GM12878 (cell line): ENCODE data around the gene KDSR. TPM values are rescaled to one million over a fixed set of nuclear protein-coding genes. Genes with fewer than 3 reads are reported as not detected.
"Not testable (repeated sequence)": the region's sequence is repeated elsewhere in the genome, so short reads cannot be mapped to it uniquely, and the experiment has no call there.

Source experiments
- ATAC-seq: fragments of 200-7000 bp; cut with Tn5 transposase; 3 replicates; pipeline ENCODE4 v1.9.1; 2020; ENCODE audit warnings: mild to moderate bottlenecking, moderate library complexity
- BruUV-seq: library from RNA; stranded (reverse); fragments of 400-500 nt; replicated peaks from 2 replicates; lab custom pipeline; 2021; lab: Mats Ljungman, UMichigan
- CTCF ChIA-PET: fragments of 300-600 bp; sonication (Branson Sonifier 250); formaldehyde crosslinking; extraction: SDS; loops from one replicate; lab custom pipeline; 2021; ENCODE audit warnings: inconsistent platforms; lab: Yijun Ruan, JAX
- POLR2A ChIA-PET: fragments of 350-600 bp; formaldehyde crosslinking; extraction: SDS; loops from one replicate; lab custom pipeline; 2021; ENCODE audit warnings: inconsistent platforms; lab: Charles Lee
- RAD21 ChIA-PET: fragments of 300-600 bp; sonication (Branson Sonifier 250); formaldehyde crosslinking; loops from one replicate; lab custom pipeline; 2023; ENCODE audit warnings: antibody characterized with exemption; ENCODE audit not compliant: unreplicated experiment; lab: Charles Lee
- SMC1A ChIA-PET: fragments of 300-600 bp; sonication (Branson Sonifier 250); formaldehyde crosslinking; loops from one replicate; lab custom pipeline; 2023; ENCODE audit not compliant: unreplicated experiment, uncharacterized antibody; lab: Charles Lee
- DNase-seq: peaks from one replicate; pipeline ENCODE4 v3.0.0-alpha.2; 2011; ENCODE audit warnings: low read depth, low spot score
- FAIRE-seq: peaks from 3 replicates; lab custom pipeline; 2011; peaks lifted over from hg19 to GRCh38; lab: Jason Lieb, UNC
- H2AFZ ChIP-seq: 2 replicates; pipeline ENCODE4 v1.6.0; 2011; ENCODE audit warnings: low read depth, low read length, control low read depth; ENCODE audit not compliant: control insufficient read depth
- H3K27ac ChIP-seq: 2 replicates; pipeline ENCODE4 v1.5.1; 2011; ENCODE audit warnings: control low read depth; ENCODE audit not compliant: control insufficient read depth, insufficient read depth
- H3K27me3 ChIP-seq, 2 experiments: replicated peaks in 1 of 2; 2 replicates each; pipeline versions ENCODE4 v1.6.0 to v1.6.1; 2011; ENCODE audit warnings: low read length in 1 of 2; ENCODE audit not compliant: control insufficient read depth in 2 of 2, insufficient read depth in 2 of 2
- H3K36me3 ChIP-seq, 2 experiments: 2 replicates each; pipeline ENCODE4 v1.5.1; 2011; ENCODE audit warnings: low read length in 1 of 2; ENCODE audit not compliant: control insufficient read depth in 2 of 2, insufficient read depth in 2 of 2
- H3K4me1 ChIP-seq: 2 replicates; pipeline ENCODE4 v1.6.1; 2011; ENCODE audit warnings: mild to moderate bottlenecking, low read length, moderate library complexity, mixed read lengths; ENCODE audit not compliant: control insufficient read depth, insufficient read depth
- H3K4me2 ChIP-seq: 2 replicates; pipeline ENCODE4 v1.6.0; 2011; ENCODE audit warnings: control low read depth; ENCODE audit not compliant: control insufficient read depth, insufficient read depth
- H3K4me3 ChIP-seq: fragments of 200-600 bp; sonication (generic); 2 replicates; pipeline ENCODE4 v1.5.1; 2016
- H3K79me2 ChIP-seq: 2 replicates; pipeline ENCODE4 v1.6.0; 2011; ENCODE audit warnings: low read length; ENCODE audit not compliant: control insufficient read depth, insufficient read depth
- H3K9ac ChIP-seq: 2 replicates; pipeline ENCODE4 v1.8.0; 2011; ENCODE audit warnings: low read length, control low read depth, mixed read lengths; ENCODE audit not compliant: control insufficient read depth, insufficient read depth
- H3K9me3 ChIP-seq: replicated peaks from 3 replicates; pipeline ENCODE4 v1.5.1; 2011; ENCODE audit warnings: mild to moderate bottlenecking, low read length; ENCODE audit not compliant: control insufficient read depth, insufficient read depth
- H4K20me1 ChIP-seq: 2 replicates; pipeline ENCODE4 v1.6.0; 2011; ENCODE audit not compliant: control insufficient read depth, insufficient read depth
- SPI1 ChIP-seq: IDR thresholded peaks from 2 replicates; pipeline ENCODE4 v1.6.1; 2011; ENCODE audit warnings: low read depth, mild to moderate bottlenecking, low read length, moderate library complexity, borderline replicate concordance; ENCODE audit not compliant: insufficient read depth
- WGBS: methylation state at CpG from one replicate; pipeline ENCODE4 v1.1.6; 2016; ENCODE audit warnings: low lambda C conversion rate; ENCODE audit not compliant: insufficient replicate concordance, insufficient coverage; ENCODE audit errors: missing lambda C conversion rate; 5-methylcytosine and 5-hydroxymethylcytosine counted together
- in situ Hi-C: fragments of 300-500 bp; cut with MboI; formaldehyde crosslinking; loops from 9 replicates; pipeline ENCODE4 v1.14.3; 2018; ENCODE audit warnings: mixed read lengths
- intact Hi-C: fragments of 100-400 bp; cut with micrococcal nuclease; formaldehyde crosslinking; loops from one replicate; pipeline ENCODE4 v1.14.2; 2022; ENCODE audit not compliant: unreplicated experiment
- polyA plus RNA-seq, 11 experiments: library from polyadenylated mRNA; depleted of rRNA in 4 of 11; unstranded in 6 of 11; stranded (reverse) in 5 of 11; fragments of >200 nt; fragmentation: Nextera tagmentation in 4 of 11; fragmentation: Illumina TruSeq in 1 of 11; extraction: Ambion mirVana in 4 of 11; extraction: Trizol in 1 of 11; gene quantifications; 1 replicate in 1 of 11; 2 replicates in 10 of 11; pipeline versions ENCODE4 v1.2.1 to v1.2.3, GENCODE V29; 2011 to 2016; ENCODE audit warnings: inconsistent platforms in 2 of 11, missing spikeins in 2 of 11, low read depth in 1 of 11
- total RNA-seq, 4 experiments: library from RNA; depleted of rRNA in 3 of 4; stranded (reverse); fragments of >200 nt in 3 of 4; fragmentation: Illumina TruSeq in 1 of 4; extraction: Trizol in 1 of 4; gene quantifications; 2 replicates each; pipeline versions ENCODE4 v1.2.1 to v1.2.3, GENCODE V29; 2013 to 2021
- TF ChIP-seq, protein P1 (sequence below): IDR thresholded peaks from 2 replicates; pipeline ENCODE4 v1.6.1; 2012; ENCODE audit warnings: mild to moderate bottlenecking, low read depth, low read length

The KDSR gene
- total and polyA plus RNA-seq, 10 of the 15 experiments (the other 5 are each of a cell fraction or from before 2014, with no cell fraction given): 5.2 to 25.9 (median 14.3) TPM

- no TSS peak for BruUV-seq
- no peak for DNase-seq
- WGBS: 21% methylated on average over 2 of the region's 2 CpGs
- ChIA-PET CTCF (interaction anchor here (0.8 to 1.4 kb wide), 4 partner anchors 47 to 214 kb away, joined by 3 to 8 read pairs (median 4); no protein-coding TSS in a partner anchor), SMC1A (interaction anchor here (0.6 to 1.8 kb wide), 5 partner anchors 12 to 251 kb away, joined by 3 to 5 read pairs (median 3); no protein-coding TSS in a partner anchor), RAD21 (interaction anchor here (0.6 kb wide), 1 partner anchor 75 kb away, joined by 4 read pairs; no protein-coding TSS in a partner anchor), POLR2A (interaction anchor here (1.0 to 2.3 kb wide), 2 partner anchors 14 to 16 kb away, joined by 3 to 6 read pairs; no protein-coding TSS in a partner anchor)
- in situ Hi-C loops: no loop called here
- Histone ChIP-seq H3K9ac (no peak overlapping the region), H2AFZ (no peak overlapping the region), H3K4me2 (no peak overlapping the region), H3K9me3 (no peaks in the 10 kb centered on the region; the same call in 1 of the 3 replicates), H3K27me3 (no peaks in the 10 kb centered on the region), H3K36me3 (peaks cover 1 to 2% of the 10 kb centered on the region in 2 experiments; a peak in 2 of 4 replicates), H3K4me1 (no peaks in the 10 kb centered on the region), H3K4me3 (no peak overlapping the region), H3K27ac (no peak overlapping the region), H4K20me1 (no peaks in the 10 kb centered on the region), H3K79me2 (peaks cover 17% of the 10 kb centered on the region)
- no peak for FAIRE-seq
- peak; percentile 42; the same call in 1 of the 2 replicates for TF ChIP-seq SPI1
- TF ChIP-seq, protein P1, sequence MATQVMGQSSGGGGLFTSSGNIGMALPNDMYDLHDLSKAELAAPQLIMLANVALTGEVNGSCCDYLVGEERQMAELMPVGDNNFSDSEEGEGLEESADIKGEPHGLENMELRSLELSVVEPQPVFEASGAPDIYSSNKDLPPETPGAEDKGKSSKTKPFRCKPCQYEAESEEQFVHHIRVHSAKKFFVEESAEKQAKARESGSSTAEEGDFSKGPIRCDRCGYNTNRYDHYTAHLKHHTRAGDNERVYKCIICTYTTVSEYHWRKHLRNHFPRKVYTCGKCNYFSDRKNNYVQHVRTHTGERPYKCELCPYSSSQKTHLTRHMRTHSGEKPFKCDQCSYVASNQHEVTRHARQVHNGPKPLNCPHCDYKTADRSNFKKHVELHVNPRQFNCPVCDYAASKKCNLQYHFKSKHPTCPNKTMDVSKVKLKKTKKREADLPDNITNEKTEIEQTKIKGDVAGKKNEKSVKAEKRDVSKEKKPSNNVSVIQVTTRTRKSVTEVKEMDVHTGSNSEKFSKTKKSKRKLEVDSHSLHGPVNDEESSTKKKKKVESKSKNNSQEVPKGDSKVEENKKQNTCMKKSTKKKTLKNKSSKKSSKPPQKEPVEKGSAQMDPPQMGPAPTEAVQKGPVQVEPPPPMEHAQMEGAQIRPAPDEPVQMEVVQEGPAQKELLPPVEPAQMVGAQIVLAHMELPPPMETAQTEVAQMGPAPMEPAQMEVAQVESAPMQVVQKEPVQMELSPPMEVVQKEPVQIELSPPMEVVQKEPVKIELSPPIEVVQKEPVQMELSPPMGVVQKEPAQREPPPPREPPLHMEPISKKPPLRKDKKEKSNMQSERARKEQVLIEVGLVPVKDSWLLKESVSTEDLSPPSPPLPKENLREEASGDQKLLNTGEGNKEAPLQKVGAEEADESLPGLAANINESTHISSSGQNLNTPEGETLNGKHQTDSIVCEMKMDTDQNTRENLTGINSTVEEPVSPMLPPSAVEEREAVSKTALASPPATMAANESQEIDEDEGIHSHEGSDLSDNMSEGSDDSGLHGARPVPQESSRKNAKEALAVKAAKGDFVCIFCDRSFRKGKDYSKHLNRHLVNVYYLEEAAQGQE: no peak
- intact Hi-C loops: no loop called here
- ATAC-seq: no peak
Observed at GRCh38 chr18:63363951-63364350, 3.1 kb downstream of the KDSR start.

DNA sequence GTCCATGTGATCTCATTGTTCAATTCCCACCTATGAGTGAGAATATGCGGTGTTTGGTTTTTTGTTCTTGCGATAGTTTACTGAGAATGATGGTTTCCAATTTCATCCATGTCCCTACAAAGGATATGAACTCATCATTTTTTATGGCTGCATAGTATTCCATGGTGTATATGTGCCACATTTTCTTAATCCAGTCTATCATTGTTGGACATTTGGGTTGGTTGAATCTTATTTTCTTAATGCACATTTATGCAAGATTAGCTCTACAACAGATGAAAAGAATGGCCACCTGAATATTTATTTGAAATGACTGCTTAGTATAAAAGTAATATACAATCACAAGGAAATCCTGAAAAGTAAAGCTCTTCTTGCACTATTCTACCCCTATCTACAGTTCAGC is 3.6 kb downstream of the KDSR start:
- H3K27ac ChIP-seq, H2AFZ ChIP-seq, ATAC-seq, DNase-seq, H3K36me3 ChIP-seq, H3K9me3 ChIP-seq, BruUV-seq, H3K27me3 ChIP-seq, H4K20me1 ChIP-seq, H3K4me3 ChIP-seq, H3K4me1 ChIP-seq, intact Hi-C loops, in situ Hi-C loops, H3K9ac ChIP-seq, FAIRE-seq, H3K4me2 ChIP-seq: not testable (repeated sequence)
- no CpG with 5 or more reads among the region's 2 CpGs for WGBS
- H3K79me2 ChIP-seq: peaks cover 17% of the 10 kb centered on the region
- CTCF ChIA-PET: interaction anchor here (0.8 to 1.6 kb wide), 4 partner anchors 23 to 215 kb away, joined by 3 to 8 read pairs (median 4); no protein-coding TSS in a partner anchor
- SMC1A ChIA-PET: interaction anchor here (0.7 to 1.8 kb wide), 6 partner anchors 11 to 250 kb away, joined by 3 to 5 read pairs (median 4); no protein-coding TSS in a partner anchor
- RAD21 ChIA-PET: interaction anchor here (0.6 kb wide), 1 partner anchor 76 kb away, joined by 4 read pairs; no protein-coding TSS in a partner anchor
- POLR2A ChIA-PET: interaction anchor here (1.0 kb wide), 1 partner anchor 16 kb away, joined by 3 read pairs; no protein-coding TSS in a partner anchor
